ENCODE results near the gene ATF1. TPM values are rescaled to one million over a fixed set of nuclear protein-coding genes. Genes with fewer than 3 reads are reported as not detected.

Gene ATF1
- 29.7 and 34.0 TPM in 2 replicates for total RNA-seq

GRCh38 chr12:50763639-50764285, at the start of gene ATF1:
Gene ATF1 (plus strand): TSS chr12:50764101. CDS start chr12:50780146, 16,045 bp downstream.

GRCh38 chr12:50842637-50843493, 79.0 kb downstream of the ATF1 start, which contains the start of gene TMPRSS12:
Gene TMPRSS12 (plus strand): TSS chr12:50842926. CDS start chr12:50842965, 39 bp downstream.

Small RNA genes lying within 50 kb of the gene (small RNA-seq; reads per million reads assigned to genes)
- gene AC013244.2 (not detected), gene RF00019 (not detected), gene RN7SL519P (not detected)

Other genes with a start within 250 kb of the ATF1 start
- not detected in 2 replicates for gene TMPRSS12, start 78.8 kb downstream of the ATF1 start, total RNA-seq
- not detected in 2 replicates for gene HIGD1C, start 188.4 kb downstream of the ATF1 start, total RNA-seq

Measured in articular chondrocyte of knee joint (primary cell).